SK-N-MC (cell line): ENCODE data around the gene PTPRO.
A peak's percentile ranks its signal among the peaks of the same experiment; 100 is the strongest.
"Not testable (repeated sequence)": the region's sequence is repeated elsewhere in the genome, so short reads cannot be mapped to it uniquely, and the experiment has no call there.

Experiments
- DNase-seq: peaks from one replicate; pipeline ENCODE4 v3.0.0-alpha.2; 2011; ENCODE audit warnings: low read depth, low spot score
- H3K27ac ChIP-seq: fragments of 200-600 bp; sonication (generic); 2 replicates; pipeline ENCODE4 v1.5.1; 2016; ENCODE audit warnings: mixed run types
- H3K36me3 ChIP-seq: fragments of 200-600 bp; sonication (generic); 2 replicates; pipeline ENCODE4 v1.6.1; 2017; ENCODE audit warnings: antibody characterized with exemption, low read length, mixed read lengths; ENCODE audit not compliant: insufficient read depth
- H3K4me3 ChIP-seq: fragments of 200-600 bp; sonication (generic); 2 replicates; pipeline ENCODE4 v1.5.1; 2016
- H3K9ac ChIP-seq: fragments of 200-600 bp; sonication (generic); 2 replicates; pipeline ENCODE4 v1.8.0; 2017; ENCODE audit warnings: mixed run types, mixed read lengths; ENCODE audit not compliant: insufficient read length
- H3K9me3 ChIP-seq: fragments of 200-600 bp; sonication (generic); 2 replicates; pipeline ENCODE4 v1.6.1; 2017; ENCODE audit warnings: low read depth, mild to moderate bottlenecking, antibody characterized with exemption, low read length, moderate library complexity, mixed read lengths
- EZH2 ChIP-seq: fragments of 200-600 bp; sonication (generic); IDR thresholded peaks from one replicate; pipeline ENCODE4 v1.6.1; 2017; ENCODE audit warnings: antibody characterized with exemption
- FOXP2 ChIP-seq: optimal IDR thresholded peaks from 2 replicates; pipeline ENCODE3; 2011; ENCODE audit warnings: mild to moderate bottlenecking, moderate library complexity; ENCODE audit not compliant: insufficient read depth; ENCODE audit errors: extremely low read length, control extremely low read depth
- POLR2AphosphoS5 ChIP-seq: IDR thresholded peaks from 2 replicates; pipeline ENCODE4 v1.6.1; 2012; ENCODE audit warnings: mild to moderate bottlenecking, low read depth, low read length, borderline replicate concordance

Gene PTPRO

DNA sequence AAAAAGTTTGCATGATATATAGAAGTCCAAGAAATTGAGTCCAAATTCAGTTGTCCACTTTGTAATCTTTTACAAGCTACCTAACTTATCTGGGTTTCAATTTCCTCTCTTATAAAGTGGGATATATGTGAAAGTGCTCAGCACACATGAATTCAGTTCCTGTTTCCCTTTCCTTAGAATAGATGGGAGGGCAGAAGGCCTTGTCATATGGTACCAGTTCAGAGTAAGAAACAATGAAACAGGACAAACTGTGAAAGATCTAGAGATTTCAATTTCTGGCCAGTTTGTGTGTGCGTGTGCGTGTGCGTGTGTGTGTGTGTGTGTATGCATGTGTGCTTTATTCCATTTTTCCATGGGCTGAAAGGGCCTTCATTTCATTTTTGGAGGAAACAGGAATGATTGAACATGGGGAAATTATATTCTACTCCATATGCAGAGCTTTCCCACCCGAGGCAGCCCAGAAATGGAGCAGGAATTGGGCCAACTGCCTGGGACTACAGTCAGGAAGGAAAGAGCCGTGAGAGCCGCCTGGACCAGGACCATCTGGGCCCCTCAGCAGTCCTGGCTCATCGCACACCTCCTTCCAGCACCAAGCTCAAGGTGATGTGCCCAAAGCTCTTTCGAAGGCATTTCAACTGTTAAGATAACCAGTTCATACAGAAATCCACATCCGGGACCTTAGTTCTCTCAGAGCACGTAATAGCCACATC, 283.7 kb downstream of the PTPRO start:
- H3K36me3 ChIP-seq: no peaks in the 10 kb centered on the region
- H3K27ac ChIP-seq: no peak overlapping the region
- H3K9me3 ChIP-seq: no peaks in the 10 kb centered on the region
- DNase-seq: no peak
- TF ChIP-seq FOXP2 (no peak), EZH2 (no peak), POLR2AphosphoS5 (no peak)
- no peak overlapping the region for H3K9ac ChIP-seq
- H3K4me3 ChIP-seq: no peak overlapping the region

DNA sequence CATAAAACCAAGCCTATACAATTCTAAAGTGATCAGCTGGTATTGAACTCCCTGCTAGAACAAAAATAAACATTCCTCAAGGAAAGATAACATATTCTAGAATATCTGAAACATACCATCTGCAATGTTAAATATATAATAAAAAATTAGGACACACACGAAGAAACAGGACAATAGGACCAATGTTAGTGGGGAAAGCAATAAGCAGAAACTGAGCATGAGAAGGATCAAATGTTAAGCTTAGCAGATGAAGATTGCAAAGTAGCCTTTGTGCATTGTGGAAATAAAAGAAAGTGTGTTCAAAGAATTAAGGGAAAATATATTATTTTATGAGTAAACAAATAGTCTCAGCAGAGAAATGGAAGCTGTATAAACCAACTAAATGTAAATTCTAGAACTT, 286.1 kb downstream of the PTPRO start:
- Histone ChIP-seq H3K9me3 (no peaks in the 10 kb centered on the region), H3K4me3 (no peak overlapping the region)

DNA sequence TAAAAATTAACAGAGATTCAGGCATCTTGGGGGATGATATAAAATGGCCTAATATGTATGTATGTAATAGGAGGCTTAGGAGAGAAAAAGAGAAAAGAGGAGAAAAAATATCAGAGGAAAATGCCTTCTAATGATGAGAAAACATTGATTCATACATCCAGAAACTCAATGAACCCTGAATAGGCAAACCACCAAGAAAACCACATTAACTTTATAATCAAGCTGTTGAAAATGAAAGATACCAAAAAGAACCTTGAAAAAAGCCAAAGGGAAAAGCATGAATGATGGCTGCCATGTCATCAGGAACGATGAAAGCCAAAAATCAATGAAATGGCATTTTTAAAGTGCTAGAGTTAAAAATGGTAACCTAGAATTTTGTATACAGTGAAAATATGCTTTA, 286.6 kb downstream of the PTPRO start:
- Histone ChIP-seq H3K36me3 (no peaks in the 10 kb centered on the region), H3K9ac (no peak overlapping the region), H3K9me3 (no peaks in the 10 kb centered on the region), H3K27ac (no peak overlapping the region), H3K4me3 (no peak overlapping the region)
- no peak for TF ChIP-seq POLR2AphosphoS5
- TF ChIP-seq EZH2: no peak
- no peak for TF ChIP-seq FOXP2
- DNase-seq: no peak

More for the DNA sequence above, 286.1 kb downstream of the PTPRO start:
- no peak overlapping the region for H3K27ac ChIP-seq
- no peak for TF ChIP-seq POLR2AphosphoS5
- TF ChIP-seq FOXP2: no peak
- TF ChIP-seq EZH2: no peak
- DNase-seq: no peak
- H3K36me3 ChIP-seq: no peaks in the 10 kb centered on the region
- H3K9ac ChIP-seq: no peak overlapping the region

DNA sequence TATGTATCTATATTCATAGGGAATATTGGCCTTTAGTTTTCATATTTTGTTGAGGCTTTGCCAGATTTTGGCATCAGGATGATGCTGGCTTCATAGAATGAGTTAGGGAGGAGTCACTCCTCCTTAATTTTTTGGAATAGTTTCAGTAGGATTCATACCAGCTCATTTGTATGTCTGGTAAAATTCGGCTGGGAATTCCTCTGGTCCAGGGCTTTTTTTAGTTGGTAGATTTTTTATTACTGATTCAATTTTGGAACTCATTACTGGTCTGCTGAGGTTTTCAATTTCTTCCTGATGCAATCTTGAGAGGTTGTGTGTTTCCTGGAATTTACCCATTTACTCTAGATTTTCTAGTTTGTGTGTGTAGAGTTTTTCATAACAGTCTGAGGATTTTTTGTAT, 291.7 kb downstream of the PTPRO start:
- no peak for TF ChIP-seq FOXP2
- TF ChIP-seq POLR2AphosphoS5: no peak
- no peak for TF ChIP-seq EZH2
- H3K9ac ChIP-seq: no peak overlapping the region
- H3K4me3 ChIP-seq: no peak overlapping the region
- H3K27ac ChIP-seq: no peak overlapping the region; the same call in 1 of the 2 replicates
- no peaks in the 10 kb centered on the region for H3K36me3 ChIP-seq
- no peak for DNase-seq
- H3K9me3 ChIP-seq: no peaks in the 10 kb centered on the region

DNA sequence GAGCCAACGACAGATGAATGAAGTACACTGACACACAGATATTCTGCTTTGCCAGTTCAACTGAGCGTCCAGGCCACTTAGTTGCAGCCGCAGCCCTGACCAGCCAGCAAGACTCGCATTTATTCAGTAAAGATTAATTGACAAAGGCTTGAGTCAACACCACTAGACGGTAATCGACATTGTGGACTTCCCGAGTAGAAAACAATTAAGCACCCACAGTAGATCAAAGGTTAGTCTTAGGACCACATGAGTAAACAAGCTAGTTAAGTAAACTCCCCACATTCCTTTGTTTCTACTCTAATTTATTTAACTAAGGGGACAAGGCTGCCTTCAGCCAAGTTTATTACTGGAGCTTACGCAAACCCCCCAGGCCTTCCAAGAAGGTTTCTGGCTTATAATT, 294.2 kb downstream of the PTPRO start:
- not testable (repeated sequence) for H3K36me3 ChIP-seq, H3K9ac ChIP-seq, H3K9me3 ChIP-seq, H3K4me3 ChIP-seq, DNase-seq, H3K27ac ChIP-seq

DNA sequence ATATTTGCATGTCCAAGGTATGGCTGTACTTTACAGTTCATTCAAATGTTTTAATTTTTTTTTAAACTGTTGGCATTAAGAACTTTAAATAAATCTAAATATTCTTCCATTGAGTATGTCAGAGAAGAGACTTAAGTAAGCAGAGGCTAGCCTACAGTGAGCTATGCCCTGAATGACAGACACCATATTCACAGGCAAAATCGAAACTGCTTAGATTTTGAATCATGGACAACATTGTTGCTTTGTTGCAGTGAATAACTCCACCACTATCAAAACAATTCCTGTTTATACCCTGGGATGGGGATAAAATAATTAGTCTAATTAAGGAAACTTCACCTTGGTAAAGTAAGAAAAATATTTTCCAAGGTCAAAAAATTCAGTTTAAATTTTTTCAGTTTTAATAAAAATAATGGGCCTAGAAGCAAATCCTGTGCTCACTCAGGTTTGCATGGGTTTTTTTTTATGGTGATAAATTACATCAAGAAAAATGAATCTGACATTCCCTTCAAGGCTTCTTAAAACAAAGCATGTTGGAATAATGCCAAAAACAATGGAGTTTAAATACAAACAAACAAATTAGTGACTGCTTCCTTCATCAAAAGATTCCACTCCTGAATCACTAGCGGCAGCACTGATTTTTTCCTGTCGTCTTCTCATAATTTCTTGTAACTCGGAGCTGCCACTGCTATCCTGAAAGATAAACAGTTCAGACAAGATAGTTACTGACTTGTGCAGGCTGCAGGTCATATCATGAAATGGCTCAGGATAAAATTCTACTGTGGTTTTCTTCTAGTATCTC, 298.6 kb downstream of the PTPRO start:
- Histone ChIP-seq H3K4me3 (no peak overlapping the region), H3K9ac (no peak overlapping the region), H3K36me3 (no peaks in the 10 kb centered on the region), H3K27ac (no peak overlapping the region), H3K9me3 (no peaks in the 10 kb centered on the region)
- DNase-seq: no peak
- TF ChIP-seq POLR2AphosphoS5: no peak
- TF ChIP-seq EZH2: no peak
- no peak for TF ChIP-seq FOXP2

DNA sequence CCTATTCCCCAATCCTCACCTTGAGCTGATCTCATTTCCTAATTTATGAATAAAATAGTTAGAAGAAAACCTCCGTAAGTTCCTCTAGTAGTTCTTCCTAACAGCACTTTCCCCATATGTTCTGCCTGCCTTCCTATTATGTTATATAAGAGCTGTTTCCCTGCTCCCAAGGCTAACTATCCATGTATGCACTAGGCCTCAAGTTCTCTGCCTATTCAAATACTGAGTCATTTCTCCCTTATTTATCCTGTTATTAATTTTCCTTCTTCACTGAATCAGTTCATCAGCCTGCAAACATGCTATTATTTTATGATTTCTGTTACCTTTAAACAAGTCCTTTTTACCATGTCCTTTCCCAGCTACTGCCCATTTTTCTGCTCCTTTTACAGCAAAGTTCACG, 302.8 kb downstream of the PTPRO start:
- Histone ChIP-seq H3K27ac (no peak overlapping the region), H3K4me3 (no peak overlapping the region), H3K9me3 (no peaks in the 10 kb centered on the region), H3K36me3 (no peaks in the 10 kb centered on the region), H3K9ac (no peak overlapping the region)
- no peak for DNase-seq
- TF ChIP-seq FOXP2 (no peak), EZH2 (no peak), POLR2AphosphoS5 (no peak)

DNA sequence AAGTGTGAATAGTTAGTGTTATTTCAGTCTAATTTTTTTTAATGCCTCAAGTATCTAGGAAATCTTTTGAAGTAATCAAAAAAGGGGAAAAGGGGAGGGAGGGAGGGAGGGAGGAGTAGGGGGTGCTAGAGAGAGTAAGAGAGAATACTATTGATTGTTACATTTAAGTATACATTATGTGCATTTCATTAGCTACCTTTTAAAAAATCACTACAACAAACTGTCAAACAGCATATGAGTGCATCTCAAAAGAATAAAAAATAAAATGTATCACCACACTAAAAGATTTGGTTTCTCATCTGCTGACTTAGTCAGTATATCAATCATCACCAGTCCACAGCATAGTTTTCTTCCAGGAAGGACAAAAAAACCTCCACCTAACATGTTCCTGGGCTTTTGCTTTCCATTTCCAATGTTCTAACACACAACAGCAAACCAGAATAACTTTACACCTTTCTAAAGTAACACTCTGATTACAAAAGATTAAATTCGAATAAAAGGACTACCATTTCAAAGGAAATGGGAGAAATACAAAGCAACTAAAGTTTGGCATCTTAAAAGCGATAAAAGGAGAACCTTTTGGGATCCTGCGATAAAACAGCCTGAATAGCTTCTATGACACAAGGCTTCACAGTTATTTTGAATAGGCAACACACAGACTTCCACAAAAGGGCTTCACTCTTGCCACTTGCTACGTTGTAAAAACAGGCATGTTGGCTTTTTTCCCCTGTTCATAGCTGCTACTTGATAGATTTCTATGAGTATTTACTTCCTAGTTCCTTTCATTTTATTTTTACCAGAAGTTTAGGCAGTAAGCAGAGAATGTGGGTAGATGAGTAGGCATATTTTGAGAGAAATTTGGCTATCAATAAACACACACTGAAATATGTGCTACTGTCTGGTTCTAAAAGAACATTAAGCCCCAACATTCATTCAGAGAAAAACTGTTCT, 306.0 kb downstream of the PTPRO start:
- TF ChIP-seq POLR2AphosphoS5 (no peak), EZH2 (no peak), FOXP2 (no peak)
- Histone ChIP-seq H3K36me3 (no peaks in the 10 kb centered on the region), H3K9me3 (no peaks in the 10 kb centered on the region), H3K27ac (peak overlapping the region; percentile 90), H3K9ac (peak overlapping the region; percentile 53), H3K4me3 (peak overlapping the region; percentile 47)
- DNase-seq: no peak
